ENCODE data around the gene ATP6V0D1. TPM values are rescaled to one million over a fixed set of nuclear protein-coding genes. Genes with fewer than 3 reads are reported as not detected.

The ATP6V0D1 gene
- total and polyA plus RNA-seq, 2 experiments from 2014 or later: 20.6 to 68.7 TPM

- Mint-ChIP-seq H3K9me3 (peaks cover 3% of the 10 kb centered on the region; the same call in 2 of the 3 replicates), H3K36me3 (ENCODE audit: low read depth) (peaks cover 14% of the 10 kb centered on the region)
- peak overlapping the region; percentile 74; the same call in 1 of the 2 replicates for H3K27ac ChIP-seq (ENCODE audit: low read depth)
Measured at GRCh38 chr16:67431775-67432505, 49.0 kb downstream of the ATP6V0D1 start.

GRCh38 chr16:67430977-67431774 is 49.8 kb downstream of the ATP6V0D1 start, which contains the start of gene HSD11B2:
Gene HSD11B2, plus strand, starts transcription at chr16:67431121. Its CDS starts 128 bp downstream, at chr16:67431249.
- H3K4me1 Mint-ChIP-seq: peaks cover 50% of the 10 kb centered on the region
- Histone ChIP-seq H3K4me1 (ENCODE audit: insufficient read depth) (peaks cover 25% of the 10 kb centered on the region), H3K27ac (ENCODE audit: low read depth) (no peak within 1 kb of the TSS), H3K79me2 (replicated peaks; ENCODE audit: insufficient read depth) (no peaks in the 10 kb centered on the region), H3K36me3 (ENCODE audit: insufficient read depth) (no peaks in the 10 kb centered on the region), H4K20me1 (replicated peaks; ENCODE audit: insufficient read depth) (no peaks in the 10 kb centered on the region), H2AFZ (0 out of 2 replicates have a peak within 1 kb of the TSS, but pooled peaks have one; percentile 80), H3K4me2 (peak within 1 kb of the TSS; percentile 98), H3K27me3 (ENCODE audit: insufficient read depth) (peaks cover 23% of the 10 kb centered on the region), H3K4me3 (peak within 1 kb of the TSS; percentile 85), H3F3A (replicated peaks; ENCODE audit: low read depth) (0 out of 2 replicates have a peak, but pooled peaks cover 4% of the 10 kb centered on the region), H3K9me2 (ENCODE audit: insufficient read depth) (no peaks in the 10 kb centered on the region)
- peaks cover 36% of the 10 kb centered on the region for H3K27me3 Mint-ChIP-seq (ENCODE audit: insufficient read depth, low read depth, poor library complexity)
- peak within 1 kb of the TSS; percentile 84 for H3K4me3 Mint-ChIP-seq
- peaks cover 10% of the 10 kb centered on the region for H3K36me3 Mint-ChIP-seq (ENCODE audit: low read depth)
- H3K9me3 Mint-ChIP-seq: peaks cover 3% of the 10 kb centered on the region; the same call in 2 of the 3 replicates
- DNase-seq (ENCODE audit: low spot score): peak; percentile 83
- peak; percentile 50 for ATAC-seq
- H3K27ac Mint-ChIP-seq: no peak within 1 kb of the TSS; the same call in 1 of the 2 replicates
- no peak for TF ChIP-seq CREB1 (CRISPR knock-in tag; IDR thresholded peaks at IDR 0.05; ENCODE audit: low read depth)
- no peak for TF ChIP-seq ZNF331 (CRISPR knock-in tag; IDR thresholded peaks at IDR 0.05; ENCODE audit: low read depth)
- TF ChIP-seq STAT1 (IDR thresholded peaks at IDR 0.05; ENCODE audit: unreplicated experiment): no peak
- no peak for TF ChIP-seq EZH2 (IDR thresholded peaks at IDR 0.05; ENCODE audit: low read depth, unreplicated experiment)
- no peak for TF ChIP-seq REST (IDR thresholded peaks at IDR 0.05; ENCODE audit: unreplicated experiment)

More at GRCh38 chr16:67431775-67432505, 49.0 kb downstream of the ATP6V0D1 start:
- Histone ChIP-seq H3K27me3 (ENCODE audit: insufficient read depth) (peaks cover 23% of the 10 kb centered on the region), H3K79me2 (replicated peaks; ENCODE audit: insufficient read depth) (no peaks in the 10 kb centered on the region), H4K20me1 (replicated peaks; ENCODE audit: insufficient read depth) (no peaks in the 10 kb centered on the region), H3K4me1 (ENCODE audit: insufficient read depth) (peaks cover 25% of the 10 kb centered on the region), H3K36me3 (ENCODE audit: insufficient read depth) (peaks cover 2% of the 10 kb centered on the region; the same call in 1 of the 2 replicates), H3K4me2 (peak overlapping the region; percentile 98), H3K4me3 (peak overlapping the region; percentile 85), H3K9me2 (ENCODE audit: insufficient read depth) (no peaks in the 10 kb centered on the region), H2AFZ (0 out of 2 replicates have a peak overlapping the region, but pooled peaks have one; percentile 80), H3F3A (replicated peaks; ENCODE audit: low read depth) (0 out of 2 replicates have a peak, but pooled peaks cover 4% of the 10 kb centered on the region)
- ATAC-seq: peak; percentile 1; the same call in 2 of the 3 replicates
- H3K4me3 Mint-ChIP-seq: peak overlapping the region; percentile 84
- peak; percentile 65 for DNase-seq (ENCODE audit: low spot score)
- peak overlapping the region; percentile 94 for H3K27ac Mint-ChIP-seq
- no peak for TF ChIP-seq REST (IDR thresholded peaks at IDR 0.05; ENCODE audit: unreplicated experiment)
- TF ChIP-seq POLR2AphosphoS5 (IDR thresholded peaks at IDR 0.05; ENCODE audit: low read depth): peak; percentile 54
- peaks cover 44% of the 10 kb centered on the region for H3K4me1 Mint-ChIP-seq
- peaks cover 37% of the 10 kb centered on the region for H3K27me3 Mint-ChIP-seq (ENCODE audit: insufficient read depth, low read depth, poor library complexity)
